ENCODE results near the gene HSPB1.

- TF ChIP-seq CTCF (IDR thresholded peaks at IDR 0.05; ENCODE audit: low read depth, low read length, missing input control): no peak
- no peak for TF ChIP-seq TAF1 (conservative IDR thresholded peaks at IDR 0.05)
- TF ChIP-seq YY1 (IDR thresholded peaks at IDR 0.05): no peak
- no peak for TF ChIP-seq ZBTB33 (IDR thresholded peaks at IDR 0.05)
- TF ChIP-seq RAD21 (IDR thresholded peaks at IDR 0.05): no peak
- no peak for TF ChIP-seq REST (IDR thresholded peaks at IDR 0.05)
- no peak for TF ChIP-seq GABPA (IDR thresholded peaks at IDR 0.05 in 1 of 2, conservative IDR thresholded peaks at IDR 0.05 in 1 of 2)
- TF ChIP-seq MAX (IDR thresholded peaks at IDR 0.05): no peak
- no peak for TF ChIP-seq JUND (IDR thresholded peaks at IDR 0.05)
- TF ChIP-seq HNF4A (conservative IDR thresholded peaks at IDR 0.05): no peak
These were observed 1.5 kb upstream of the HSPB1 start for GRCh38 chr7:76301000-76301399.
